Amygdala (tissue), 56 donors: ENCODE measurements around the gene UMODL1.
A peak's percentile ranks its signal among the peaks of the same experiment; 100 is the strongest.

Experiments used
- DNase-seq, 56 donors: peaks; one replicate each; lab custom pipeline; 2025; lab: John Stamatoyannopoulos, UW

UMODL1 gene

DNA sequence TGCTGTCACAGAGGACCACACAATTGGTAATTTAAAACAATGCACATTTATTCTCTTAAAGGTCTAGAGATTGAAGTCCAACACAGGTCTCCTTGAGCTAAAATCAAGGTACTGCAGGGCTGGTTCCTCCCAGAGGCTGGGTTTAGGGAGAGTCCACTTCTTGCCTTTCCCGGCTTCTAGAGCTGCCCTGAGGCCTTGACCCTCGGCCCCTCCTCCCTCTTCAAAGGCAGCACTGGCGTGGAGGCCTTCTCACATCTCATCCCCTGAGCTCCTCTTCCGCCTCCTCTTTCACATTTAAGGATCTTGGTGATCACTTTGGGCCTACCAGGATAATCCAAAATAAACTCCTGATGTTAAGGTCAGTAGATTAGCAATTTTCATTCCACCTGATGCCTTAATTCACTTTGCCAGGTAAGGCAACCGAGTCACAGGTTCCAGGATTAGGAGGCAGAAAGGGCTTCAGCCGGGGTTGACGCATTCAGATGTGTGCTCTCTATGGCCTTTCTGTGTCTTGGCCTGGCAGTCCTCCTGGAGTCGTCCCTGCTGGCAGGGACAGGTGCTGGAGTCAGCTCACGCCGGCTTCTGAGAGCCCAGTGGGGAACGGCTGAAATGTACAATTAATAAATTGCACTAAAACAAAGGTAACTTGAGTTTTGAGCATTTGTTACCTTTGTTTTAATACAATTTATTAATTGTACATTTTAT, 86.6 kb downstream of the UMODL1 start:
- DNase-seq: no peak

- no peak for DNase-seq
These were observed 87.7 kb downstream of the UMODL1 start for GRCh38 chr21:42158846-42159245.

DNA sequence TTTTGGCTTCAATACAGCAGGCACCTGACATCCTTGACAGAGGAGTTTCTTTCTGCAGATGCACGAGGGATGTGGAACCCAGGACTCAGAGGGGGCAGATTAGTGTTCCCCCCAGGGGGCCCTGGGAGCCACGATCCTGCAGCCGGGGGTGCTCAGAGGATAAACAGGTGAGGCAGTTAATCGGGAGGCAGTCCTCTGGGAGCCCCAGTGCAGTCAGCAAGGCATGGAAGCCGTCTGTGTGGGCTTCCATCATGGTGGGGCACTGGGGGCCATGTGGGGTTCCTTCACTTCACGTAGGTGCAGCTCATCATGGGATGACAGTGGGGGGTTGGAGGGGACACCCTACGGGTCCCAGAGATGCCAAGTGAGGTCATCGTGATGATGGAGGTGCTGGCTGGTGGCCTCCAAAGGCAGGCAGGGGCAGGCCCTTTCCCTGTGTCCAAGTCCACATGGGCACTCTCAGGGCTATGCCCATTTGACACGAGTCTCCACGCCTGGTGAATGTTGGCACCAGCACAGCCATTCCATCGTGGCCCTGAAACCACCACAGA, 88.5 kb downstream of the UMODL1 start:
- DNase-seq: no peak

DNA sequence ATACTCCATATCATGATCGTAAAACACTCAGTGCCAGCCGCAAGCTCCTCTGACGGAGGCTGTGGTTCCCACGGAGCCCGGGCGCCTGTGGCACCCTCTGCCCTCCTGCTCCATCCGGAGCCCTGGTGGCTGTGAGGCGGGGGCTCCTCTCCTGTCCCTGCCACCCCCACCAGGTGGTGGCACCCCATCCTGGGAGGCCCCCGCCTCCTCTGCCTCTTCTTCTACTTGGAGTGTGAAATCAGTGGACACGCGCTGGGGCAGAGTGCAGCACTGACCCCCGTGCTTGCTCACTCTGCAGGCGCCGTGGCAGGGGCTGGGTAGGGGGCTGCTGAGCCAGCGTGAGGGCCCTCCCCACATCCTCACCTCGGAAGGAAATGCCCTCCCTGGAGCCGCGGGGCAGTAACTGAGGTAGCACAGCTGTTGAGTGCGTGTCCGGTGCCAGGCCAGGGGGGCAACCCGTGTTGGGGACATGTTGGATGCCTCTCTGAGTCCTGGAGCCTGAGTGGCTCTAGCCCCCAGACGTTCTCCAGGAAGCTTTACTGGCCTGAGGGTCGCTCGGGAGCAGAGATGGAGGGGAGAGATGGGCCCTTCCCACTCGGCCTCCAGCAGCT, 89.1 kb downstream of the UMODL1 start:
- DNase-seq: no peak

GRCh38 chr21:42160765-42161164, 89.6 kb downstream of the UMODL1 start:
- no peak for DNase-seq

DNA sequence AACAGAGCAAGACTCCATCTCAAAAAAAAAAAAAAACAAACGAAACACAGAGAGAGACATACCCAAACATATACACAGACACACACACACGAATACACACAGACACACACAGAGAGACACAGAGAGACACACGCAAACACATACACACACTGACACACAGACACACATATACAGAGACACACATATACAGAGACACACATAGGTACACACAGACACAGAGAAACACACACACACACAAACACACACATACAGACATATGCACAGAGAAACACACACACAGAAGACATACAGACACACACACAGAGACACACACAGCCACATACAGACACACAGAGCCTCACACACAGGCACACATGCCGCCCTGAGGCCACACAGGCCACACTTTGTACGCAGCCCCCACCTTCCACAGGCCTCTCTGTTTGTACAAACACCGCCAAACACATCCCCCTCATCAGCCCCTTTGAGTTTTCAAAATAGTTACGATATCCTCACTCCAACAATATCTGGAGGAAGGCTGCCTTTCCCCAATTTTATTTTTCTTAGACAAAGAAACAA, 90.4 kb downstream of the UMODL1 start:
- DNase-seq: no peak

- peak in 4 of 56 donors; percentile 21 to 67 (median 41) for DNase-seq
These were observed 91.0 kb downstream of the UMODL1 start for GRCh38 chr21:42161956-42162681.

GRCh38 chr21:42162831-42163510, 91.9 kb downstream of the UMODL1 start:
- DNase-seq: peak in 2 of 56 donors; percentile 63 to 67

DNA sequence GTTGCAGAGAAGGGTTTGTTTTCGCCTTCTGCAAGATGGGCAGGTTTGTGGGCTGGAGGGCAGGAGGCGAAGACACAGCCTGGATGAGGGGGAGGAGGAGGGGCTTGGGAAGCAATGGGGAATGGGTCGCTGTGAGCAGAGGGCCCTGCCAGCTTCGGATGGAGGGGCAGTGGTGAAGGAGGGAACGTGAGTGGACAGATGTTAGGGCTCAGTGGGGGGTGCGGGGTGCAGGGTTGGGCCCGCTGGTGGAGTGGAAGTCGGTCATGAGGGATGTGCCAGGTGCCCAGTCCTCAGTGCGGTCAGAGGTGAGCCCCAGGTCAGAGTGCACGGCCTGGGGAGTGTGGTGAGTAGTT, 92.4 kb downstream of the UMODL1 start:
- DNase-seq: no peak

- DNase-seq: peak in 40 of 56 donors; percentile 15 to 80 (median 49)
These were observed 93.1 kb downstream of the UMODL1 start for GRCh38 chr21:42164064-42164789.

GRCh38 chr21:42164818-42165217, 93.7 kb downstream of the UMODL1 start:
- DNase-seq: no peak

DNA sequence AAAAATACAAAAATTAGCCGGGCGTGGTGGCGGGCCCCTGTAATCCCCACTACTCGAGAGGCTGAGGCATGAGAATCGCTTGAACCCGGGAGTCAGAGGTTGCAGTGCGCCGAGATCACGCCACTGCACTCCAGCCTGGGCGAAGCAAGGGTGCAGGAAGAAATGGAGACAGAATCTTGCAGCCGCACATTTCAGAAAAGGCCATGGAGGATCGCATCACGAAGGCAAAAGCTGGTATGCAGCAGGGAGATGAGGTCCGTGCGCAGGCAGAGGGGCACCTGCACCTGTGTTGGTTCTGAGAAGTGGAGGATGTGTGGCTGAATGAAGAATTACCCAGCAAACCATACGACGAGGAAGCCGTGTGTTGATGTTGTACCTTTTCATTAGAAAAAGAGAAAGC, 94.8 kb downstream of the UMODL1 start:
- DNase-seq: no peak

DNA sequence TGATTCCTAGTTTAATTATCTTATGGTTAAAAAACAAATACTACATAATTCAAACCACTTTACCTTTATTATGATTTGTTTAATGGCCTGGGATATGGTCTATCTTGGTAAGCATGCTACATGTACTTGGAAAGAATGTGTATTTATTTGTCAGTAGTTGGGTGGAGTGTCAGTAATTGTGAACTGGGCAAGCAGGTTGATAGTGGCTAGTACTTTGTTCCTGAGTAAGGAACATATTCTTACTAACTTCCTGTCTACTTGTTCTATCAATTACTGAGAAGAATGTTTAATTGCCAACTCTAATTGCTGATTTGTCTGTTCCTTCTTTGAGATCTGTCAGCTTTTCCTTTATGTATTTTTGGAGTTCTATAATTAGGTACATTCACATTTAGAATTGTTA, 98.6 kb downstream of the UMODL1 start:
- no peak for DNase-seq

- DNase-seq: peak in 36 of 56 donors; percentile 22 to 89 (median 61)
These were observed 100.3 kb downstream of the UMODL1 start for GRCh38 chr21:42171091-42172053.

- no peak for DNase-seq
These were observed 101.7 kb downstream of the UMODL1 start for GRCh38 chr21:42172596-42173483.

GRCh38 chr21:42174173-42174572, 103.1 kb downstream of the UMODL1 start:
- peak in 2 of 56 donors; percentile 38 to 45 for DNase-seq

DNA sequence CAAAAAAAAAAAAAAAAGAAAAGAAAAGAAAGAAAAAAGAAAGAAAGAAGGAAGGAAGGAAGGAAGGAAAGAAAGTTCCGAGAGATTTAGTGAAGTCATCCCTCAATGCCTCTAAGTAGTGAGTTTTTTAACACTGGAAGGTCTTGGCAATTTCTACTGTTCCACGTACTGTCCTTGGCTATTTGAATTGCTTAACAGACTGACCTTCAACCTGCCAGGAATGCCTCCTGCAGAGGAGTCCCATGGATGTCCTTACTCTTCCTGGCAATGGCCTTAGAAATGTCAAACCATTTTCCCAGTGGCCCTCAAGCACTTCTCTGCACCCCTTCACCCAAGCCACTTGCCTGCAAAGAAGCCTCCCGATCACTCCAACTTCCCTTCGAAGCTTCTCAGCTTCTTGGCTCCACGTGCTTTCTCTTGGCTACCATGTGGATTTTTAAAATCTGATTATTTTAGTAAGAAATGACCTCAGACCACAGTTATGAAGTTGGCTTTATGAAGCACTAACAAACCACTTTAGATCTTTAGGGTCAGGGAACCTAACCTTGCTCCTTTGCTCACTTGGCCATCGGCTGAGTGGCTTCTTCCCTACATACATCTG, 104.1 kb downstream of the UMODL1 start:
- no peak for DNase-seq
